Measurements from ENCODE around the gene BACE2.

GRCh38 chr21:41322496-41323382 lies 154.8 kb downstream of the BACE2 start:
- TF ChIP-seq CTCF (conservative IDR thresholded peaks at IDR 0.05 in 1 of 2, IDR thresholded peaks at IDR 0.05 in 1 of 2; ENCODE audit: low read depth in 1 of 2, low read length in 2 of 2) (no peak), EZH2 (IDR thresholded peaks at IDR 0.05; ENCODE audit: low read length, missing control alignments) (no peak)

Measured in fibroblast of lung (primary cell).